Loucy (cell line): ENCODE results near the gene DUSP28.
"Not testable (repeated sequence)": the region's sequence is repeated elsewhere in the genome, so short reads cannot be mapped to it uniquely, and the experiment has no call there.

Source experiments
- EZH2phosphoT487 ChIP-seq: fragments of 200-600 bp; IDR thresholded peaks from 2 replicates; pipeline ENCODE4 v1.6.1; 2018; ENCODE audit warnings: antibody characterized with exemption, mild to moderate bottlenecking, moderate library complexity, borderline replicate concordance
- TF ChIP-seq, protein P1 (sequence below): fragments of 200-600 bp; sonication (generic); conservative IDR thresholded peaks from 2 replicates; pipeline ENCODE4 v1.5.1; 2014; ENCODE audit warnings: mild to moderate bottlenecking, antibody characterized with exemption, low read length

DNA sequence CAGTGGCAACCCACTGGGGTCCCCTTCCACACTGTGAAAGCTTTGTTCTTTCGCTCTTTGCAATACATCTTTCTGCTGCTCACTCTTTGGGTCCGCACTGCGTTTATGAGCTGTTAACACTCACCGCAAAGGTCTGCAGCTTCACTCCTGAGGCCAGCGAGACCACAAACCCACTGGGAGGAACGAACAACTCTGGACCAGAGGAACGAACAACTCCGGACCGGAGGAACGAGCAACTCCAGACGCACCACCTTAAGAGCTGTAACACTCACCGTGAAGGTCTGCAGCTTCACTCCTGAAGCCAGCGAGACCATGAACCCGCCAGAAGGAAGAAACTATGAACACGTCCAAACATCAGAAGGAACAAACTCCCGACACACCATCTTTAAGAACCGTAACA is 21.1 kb upstream of the DUSP28 start:
- TF ChIP-seq, protein P1, sequence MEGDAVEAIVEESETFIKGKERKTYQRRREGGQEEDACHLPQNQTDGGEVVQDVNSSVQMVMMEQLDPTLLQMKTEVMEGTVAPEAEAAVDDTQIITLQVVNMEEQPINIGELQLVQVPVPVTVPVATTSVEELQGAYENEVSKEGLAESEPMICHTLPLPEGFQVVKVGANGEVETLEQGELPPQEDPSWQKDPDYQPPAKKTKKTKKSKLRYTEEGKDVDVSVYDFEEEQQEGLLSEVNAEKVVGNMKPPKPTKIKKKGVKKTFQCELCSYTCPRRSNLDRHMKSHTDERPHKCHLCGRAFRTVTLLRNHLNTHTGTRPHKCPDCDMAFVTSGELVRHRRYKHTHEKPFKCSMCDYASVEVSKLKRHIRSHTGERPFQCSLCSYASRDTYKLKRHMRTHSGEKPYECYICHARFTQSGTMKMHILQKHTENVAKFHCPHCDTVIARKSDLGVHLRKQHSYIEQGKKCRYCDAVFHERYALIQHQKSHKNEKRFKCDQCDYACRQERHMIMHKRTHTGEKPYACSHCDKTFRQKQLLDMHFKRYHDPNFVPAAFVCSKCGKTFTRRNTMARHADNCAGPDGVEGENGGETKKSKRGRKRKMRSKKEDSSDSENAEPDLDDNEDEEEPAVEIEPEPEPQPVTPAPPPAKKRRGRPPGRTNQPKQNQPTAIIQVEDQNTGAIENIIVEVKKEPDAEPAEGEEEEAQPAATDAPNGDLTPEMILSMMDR: not testable (repeated sequence)
- not testable (repeated sequence) for TF ChIP-seq EZH2phosphoT487
